Ovary (tissue), 3 donors: ENCODE results near the gene CCDC150.

ENCODE experiments used
- CTCF ChIP-seq, 3 donors: fragments of 450-650 bp in 2 of 3; fragments of 200-600 bp in 1 of 3; IDR thresholded peaks; one replicate each; pipeline versions ENCODE4 v1.5.1 to v1.8.0; 2016 to 2022; ENCODE audit warnings: antibody characterized with exemption in 3 of 3, mild to moderate bottlenecking in 1 of 3
- EP300 ChIP-seq: sonication (generic); formaldehyde crosslinking; IDR thresholded peaks from one replicate; pipeline ENCODE4 v1.6.1; 2017; ENCODE audit warnings: antibody characterized with exemption
- donor health status: DM: no; HTN: no; CAD: no.

DNA sequence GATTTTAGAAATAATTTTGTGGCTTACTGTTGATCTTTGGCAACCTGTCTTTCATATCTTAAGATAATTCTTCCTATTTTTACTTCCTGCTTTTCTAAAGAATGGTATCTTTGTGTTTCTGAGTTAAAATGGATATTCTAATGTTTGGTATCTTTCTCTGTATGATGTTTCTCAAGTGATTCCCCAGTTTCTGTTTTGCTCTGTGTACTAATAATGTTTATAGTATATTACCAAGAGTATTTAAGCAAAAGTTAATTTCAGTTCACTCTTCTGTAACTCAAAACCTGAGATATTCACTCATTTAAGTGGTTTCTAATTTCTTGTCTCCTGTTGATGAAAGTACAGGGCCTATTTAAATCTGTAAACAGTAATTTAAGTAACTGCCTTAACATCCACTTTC lies 58.3 kb downstream of the CCDC150 start:
- TF ChIP-seq CTCF (IDR thresholded peaks at IDR 0.05) (no peak), EP300 (no peak)
